ENCODE measurements around the gene CLEC7A. TPM values are rescaled to one million over a fixed set of nuclear protein-coding genes. Genes with fewer than 3 reads are reported as not detected.

The CLEC7A gene
- total RNA-seq = 25.3 TPM
- polyA plus RNA-seq = 25.5 TPM
- long read RNA-seq, donor 1, partial matches to known transcripts = 0 of 1 reads
- long read RNA-seq, donor 1, other reads (novel, unspliced or antisense) = 0 of 1 reads
- long read RNA-seq, donor 2 = 0 reads
- long read RNA-seq, donor 3, partial matches to known transcripts = 0 of 3 reads
- long read RNA-seq, donor 3, other reads (novel, unspliced or antisense) = 0 of 3 reads
- long read RNA-seq, donor 4, partial matches to known transcripts = 13 of 15 reads
- long read RNA-seq, donor 4, other reads (novel, unspliced or antisense) = 0 of 15 reads
- long read RNA-seq, donor 5, partial matches to known transcripts = 14 of 20 reads
- long read RNA-seq, donor 5, other reads (novel, unspliced or antisense) = 0 of 20 reads
- long read RNA-seq, donor 6, partial matches to known transcripts = 0 of 3 reads
- long read RNA-seq, donor 6, other reads (novel, unspliced or antisense) = 0 of 3 reads
- long read RNA-seq, donor 7, partial matches to known transcripts = 7 of 11 reads
- long read RNA-seq, donor 7, other reads (novel, unspliced or antisense) = 0 of 11 reads
- long read RNA-seq, donor 8 = 0 reads
- long read RNA-seq, donor 9, partial matches to known transcripts = 0 of 2 reads
- long read RNA-seq, donor 9, other reads (novel, unspliced or antisense) = 0 of 2 reads
- long read RNA-seq, donor 10, partial matches to known transcripts = 0 of 2 reads
- long read RNA-seq, donor 10, other reads (novel, unspliced or antisense) = 0 of 2 reads

DNA sequence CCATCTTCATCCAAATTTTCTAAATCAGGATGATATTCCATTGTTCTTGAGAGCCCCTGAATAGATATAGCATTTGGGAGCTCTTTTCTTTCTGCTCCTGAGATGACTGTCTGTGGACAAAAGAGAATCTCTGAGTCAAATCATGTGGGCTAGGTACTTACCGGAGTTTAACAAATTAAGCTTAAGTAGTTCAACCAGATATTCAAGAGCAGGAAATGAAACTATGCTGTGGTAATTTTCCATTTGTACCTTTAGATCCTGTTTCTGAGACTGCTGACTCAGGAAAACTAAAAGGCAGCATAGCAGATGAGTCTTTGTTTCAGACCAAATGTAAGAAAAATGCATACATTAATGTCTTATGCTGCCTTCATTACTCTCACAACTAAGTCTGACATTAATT, at the start of gene CLEC7A:
CLEC7A (minus strand) TSS at position 158 of the 400 bp plus-strand sequence; CDS start at position 41, 117 bp downstream.
- H3K4me3 ChIP-seq (ENCODE audit: low read length in 2 of 2) = no peak within 1 kb of the TSS
- no peaks in the 10 kb centered on the region for H3K27me3 ChIP-seq (ENCODE audit: control insufficient read depth in 2 of 2, insufficient read depth in 1 of 2, low read length in 1 of 2)
- H3K9me3 ChIP-seq (ENCODE audit: control insufficient read depth in 2 of 2, insufficient read depth in 1 of 2, low read length in 1 of 2) = no peaks in the 10 kb centered on the region
- H3K27ac ChIP-seq (ENCODE audit: low read depth in 1 of 2, low read length in 1 of 2) = peak within 1 kb of the TSS in 1 of 2 donors; percentile 48
- H3K36me3 ChIP-seq (ENCODE audit: control insufficient read depth in 2 of 2, insufficient read depth in 2 of 2, low read length in 1 of 2) = no peaks in the 10 kb centered on the region
- DNase-seq (ENCODE audit: low read depth in 6 of 9, low spot score in 9 of 9) = peak in 7 of 9 donors; percentile 10 to 73 (median 20)
- H3K4me1 ChIP-seq (ENCODE audit: control insufficient read depth in 2 of 2, insufficient read depth in 2 of 2, low read length in 2 of 2) = no peaks in the 10 kb centered on the region
- 7% methylated on average over 1 of the region's 1 CpG for WGBS

- H3K4me1 ChIP-seq (ENCODE audit: control insufficient read depth in 2 of 2, insufficient read depth in 2 of 2, low read length in 2 of 2) = no peaks in the 10 kb centered on the region
- WGBS = 97% methylated on average over 5 of the region's 5 CpGs
- no peak for DNase-seq (ENCODE audit: low read depth in 6 of 9, low spot score in 9 of 9)
- H3K27ac ChIP-seq (ENCODE audit: low read depth in 1 of 2, low read length in 1 of 2) = no peak overlapping the region
- H3K4me3 ChIP-seq (ENCODE audit: low read length in 2 of 2) = no peak overlapping the region
- no peaks in the 10 kb centered on the region for H3K9me3 ChIP-seq (ENCODE audit: control insufficient read depth in 2 of 2, insufficient read depth in 1 of 2, low read length in 1 of 2)
- H3K36me3 ChIP-seq (ENCODE audit: control insufficient read depth in 2 of 2, insufficient read depth in 2 of 2, low read length in 1 of 2) = no peaks in the 10 kb centered on the region
- H3K27me3 ChIP-seq (ENCODE audit: control insufficient read depth in 2 of 2, insufficient read depth in 1 of 2, low read length in 1 of 2) = no peaks in the 10 kb centered on the region
These were observed 49.8 kb upstream of the CLEC7A start for GRCh38 chr12:10179776-10180181.

- no peaks in the 10 kb centered on the region for H3K4me1 ChIP-seq (ENCODE audit: control insufficient read depth in 2 of 2, insufficient read depth in 2 of 2, low read length in 2 of 2)
- no peak for DNase-seq (ENCODE audit: low read depth in 6 of 9, low spot score in 9 of 9)
- no peak within 1 kb of the TSS for H3K27ac ChIP-seq (ENCODE audit: low read depth in 1 of 2, low read length in 1 of 2)
- no peaks in the 10 kb centered on the region for H3K36me3 ChIP-seq (ENCODE audit: control insufficient read depth in 2 of 2, insufficient read depth in 2 of 2, low read length in 1 of 2)
- no peaks in the 10 kb centered on the region for H3K27me3 ChIP-seq (ENCODE audit: control insufficient read depth in 2 of 2, insufficient read depth in 1 of 2, low read length in 1 of 2)
- no peak within 1 kb of the TSS for H3K4me3 ChIP-seq (ENCODE audit: low read length in 2 of 2)
- WGBS = 94% methylated on average over 4 of the region's 4 CpGs
- H3K9me3 ChIP-seq (ENCODE audit: control insufficient read depth in 2 of 2, insufficient read depth in 1 of 2, low read length in 1 of 2) = no peaks in the 10 kb centered on the region
These were observed 48.8 kb upstream of the CLEC7A start, which contains the start of gene TMEM52B for GRCh38 chr12:10178821-10179220. Gene TMEM52B (plus strand): TSS chr12:10179032. CDS start chr12:10179575, 543 bp downstream.

GRCh38 chr12:10175846-10176636, 46.0 kb upstream of the CLEC7A start:
- no peak overlapping the region for H3K27ac ChIP-seq (ENCODE audit: low read depth in 1 of 2, low read length in 1 of 2)
- no peaks in the 10 kb centered on the region for H3K4me1 ChIP-seq (ENCODE audit: control insufficient read depth in 2 of 2, insufficient read depth in 2 of 2, low read length in 2 of 2)

GRCh38 chr12:10174986-10175614, 45.1 kb upstream of the CLEC7A start:
- no peaks in the 10 kb centered on the region for H3K9me3 ChIP-seq (ENCODE audit: control insufficient read depth in 2 of 2, insufficient read depth in 1 of 2, low read length in 1 of 2)
- H3K4me3 ChIP-seq (ENCODE audit: low read length in 2 of 2) = no peak overlapping the region
- H3K4me1 ChIP-seq (ENCODE audit: control insufficient read depth in 2 of 2, insufficient read depth in 2 of 2, low read length in 2 of 2) = no peaks in the 10 kb centered on the region
- H3K27me3 ChIP-seq (ENCODE audit: control insufficient read depth in 2 of 2, insufficient read depth in 1 of 2, low read length in 1 of 2) = no peaks in the 10 kb centered on the region
- H3K36me3 ChIP-seq (ENCODE audit: control insufficient read depth in 2 of 2, insufficient read depth in 2 of 2, low read length in 1 of 2) = no peaks in the 10 kb centered on the region
- H3K27ac ChIP-seq (ENCODE audit: low read depth in 1 of 2, low read length in 1 of 2) = no peak overlapping the region
- 96% methylated on average over 2 of the region's 2 CpGs for WGBS
- no peak for DNase-seq (ENCODE audit: low read depth in 6 of 9, low spot score in 9 of 9)

More at GRCh38 chr12:10175846-10176636, 46.0 kb upstream of the CLEC7A start:
- H3K27me3 ChIP-seq (ENCODE audit: control insufficient read depth in 2 of 2, insufficient read depth in 1 of 2, low read length in 1 of 2) = no peaks in the 10 kb centered on the region
- H3K36me3 ChIP-seq (ENCODE audit: control insufficient read depth in 2 of 2, insufficient read depth in 2 of 2, low read length in 1 of 2) = no peaks in the 10 kb centered on the region
- no peaks in the 10 kb centered on the region for H3K9me3 ChIP-seq (ENCODE audit: control insufficient read depth in 2 of 2, insufficient read depth in 1 of 2, low read length in 1 of 2)
- DNase-seq (ENCODE audit: low read depth in 6 of 9, low spot score in 9 of 9) = no peak
- H3K4me3 ChIP-seq (ENCODE audit: low read length in 2 of 2) = no peak overlapping the region
- WGBS = 92% methylated on average over 5 of the region's 5 CpGs

DNA sequence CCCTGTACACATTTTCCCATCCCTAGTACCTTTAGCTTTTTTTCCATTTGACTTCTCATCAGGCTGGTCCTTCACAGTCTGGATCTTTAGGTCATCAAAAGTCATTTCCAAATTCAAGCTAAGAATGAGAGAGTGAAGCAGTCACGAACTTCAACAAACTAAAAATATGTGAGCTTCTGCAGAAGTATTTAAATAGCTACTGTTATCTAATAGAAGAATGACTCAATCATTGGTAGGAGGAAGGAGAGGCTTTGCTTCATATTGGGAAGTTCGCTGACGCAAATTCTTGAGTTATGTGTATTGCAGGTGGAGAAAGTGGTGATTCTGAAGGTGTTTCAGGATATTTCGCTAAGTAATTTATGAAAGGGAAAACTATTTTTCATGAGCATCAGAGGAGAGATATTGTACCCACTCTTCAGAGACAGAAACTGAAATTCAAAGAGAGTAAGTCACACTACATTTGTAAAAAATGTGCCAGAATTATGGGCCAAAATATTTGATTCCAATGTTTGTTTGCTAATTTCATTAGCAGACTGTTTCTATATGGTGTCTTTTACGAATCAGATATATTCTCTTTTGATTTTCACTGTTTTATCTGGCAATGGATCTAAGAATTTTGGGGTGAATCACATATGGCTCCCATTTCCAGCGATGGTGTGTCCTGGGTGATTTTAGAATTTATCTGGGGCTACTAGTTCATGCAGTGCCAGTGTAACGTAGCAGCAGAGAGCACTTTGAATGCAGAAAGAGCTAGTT, 42.2 kb upstream of the CLEC7A start, which contains the start of gene OLR1:
OLR1 (minus strand) TSS at position 160 of the 756 bp plus-strand sequence; CDS start at position 105, 55 bp downstream.
- H3K4me3 ChIP-seq (ENCODE audit: low read length in 2 of 2) = no peak within 1 kb of the TSS
- no peaks in the 10 kb centered on the region for H3K36me3 ChIP-seq (ENCODE audit: control insufficient read depth in 2 of 2, insufficient read depth in 2 of 2, low read length in 1 of 2)
- H3K27ac ChIP-seq (ENCODE audit: low read depth in 1 of 2, low read length in 1 of 2) = no peak within 1 kb of the TSS
- no peaks in the 10 kb centered on the region for H3K27me3 ChIP-seq (ENCODE audit: control insufficient read depth in 2 of 2, insufficient read depth in 1 of 2, low read length in 1 of 2)
- H3K9me3 ChIP-seq (ENCODE audit: control insufficient read depth in 2 of 2, insufficient read depth in 1 of 2, low read length in 1 of 2) = no peaks in the 10 kb centered on the region
- no peak for DNase-seq (ENCODE audit: low read depth in 6 of 9, low spot score in 9 of 9)
- WGBS = 88% methylated on average over 7 of the region's 7 CpGs
- H3K4me1 ChIP-seq (ENCODE audit: control insufficient read depth in 2 of 2, insufficient read depth in 2 of 2, low read length in 2 of 2) = no peaks in the 10 kb centered on the region

- no peak overlapping the region for H3K27ac ChIP-seq (ENCODE audit: low read depth in 1 of 2, low read length in 1 of 2)
- H3K9me3 ChIP-seq (ENCODE audit: control insufficient read depth in 2 of 2, insufficient read depth in 1 of 2, low read length in 1 of 2) = no peaks in the 10 kb centered on the region
- WGBS = 94% methylated on average over 5 of the region's 5 CpGs
- no peaks in the 10 kb centered on the region for H3K27me3 ChIP-seq (ENCODE audit: control insufficient read depth in 2 of 2, insufficient read depth in 1 of 2, low read length in 1 of 2)
- no peak for DNase-seq (ENCODE audit: low read depth in 6 of 9, low spot score in 9 of 9)
- no peak overlapping the region for H3K4me3 ChIP-seq (ENCODE audit: low read length in 2 of 2)
- H3K36me3 ChIP-seq (ENCODE audit: control insufficient read depth in 2 of 2, insufficient read depth in 2 of 2, low read length in 1 of 2) = no peaks in the 10 kb centered on the region
- no peaks in the 10 kb centered on the region for H3K4me1 ChIP-seq (ENCODE audit: control insufficient read depth in 2 of 2, insufficient read depth in 2 of 2, low read length in 2 of 2)
These were observed 40.2 kb upstream of the CLEC7A start for GRCh38 chr12:10170216-10170615.

- H3K27me3 ChIP-seq (ENCODE audit: control insufficient read depth in 2 of 2, insufficient read depth in 1 of 2, low read length in 1 of 2) = no peaks in the 10 kb centered on the region
- no peaks in the 10 kb centered on the region for H3K4me1 ChIP-seq (ENCODE audit: control insufficient read depth in 2 of 2, insufficient read depth in 2 of 2, low read length in 2 of 2)
- 97% methylated on average over 3 of the region's 3 CpGs for WGBS
- DNase-seq (ENCODE audit: low read depth in 6 of 9, low spot score in 9 of 9) = no peak
- H3K4me3 ChIP-seq (ENCODE audit: low read length in 2 of 2) = no peak overlapping the region
- H3K9me3 ChIP-seq (ENCODE audit: control insufficient read depth in 2 of 2, insufficient read depth in 1 of 2, low read length in 1 of 2) = no peaks in the 10 kb centered on the region
- no peaks in the 10 kb centered on the region for H3K36me3 ChIP-seq (ENCODE audit: control insufficient read depth in 2 of 2, insufficient read depth in 2 of 2, low read length in 1 of 2)
- no peak overlapping the region for H3K27ac ChIP-seq (ENCODE audit: low read depth in 1 of 2, low read length in 1 of 2)
These were observed 39.1 kb upstream of the CLEC7A start for GRCh38 chr12:10169104-10169503.
